ENCODE results near the gene SERPINH1.

Gene SERPINH1

DNA sequence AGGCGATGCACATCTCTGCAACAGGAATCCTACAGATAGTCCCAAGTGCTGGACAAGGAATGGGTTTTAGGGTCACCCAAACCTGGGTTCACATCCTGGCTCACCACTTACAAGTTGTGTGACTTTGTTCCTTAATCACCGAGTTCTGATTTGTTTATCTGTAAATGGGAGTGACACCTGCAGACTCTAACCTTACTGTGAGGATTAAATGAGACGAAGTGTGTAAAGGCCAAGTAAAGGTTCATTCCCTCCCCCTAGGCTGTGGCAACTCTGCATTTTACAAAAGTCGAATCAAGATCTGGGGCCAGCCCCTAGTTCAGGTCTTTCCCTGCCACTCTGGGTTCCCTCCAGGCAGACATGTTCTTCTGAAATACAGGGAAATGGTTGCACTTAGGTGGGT, 34.9 kb downstream of the SERPINH1 start:
- no peak for DNase-seq (ENCODE audit: low read depth)

GRCh38 chr11:75597636-75598035, 35.6 kb downstream of the SERPINH1 start:
- no peak for DNase-seq (ENCODE audit: low read depth)

GRCh38 chr11:75598264-75598663, 36.2 kb downstream of the SERPINH1 start:
- no peak for DNase-seq (ENCODE audit: low read depth)

DNA sequence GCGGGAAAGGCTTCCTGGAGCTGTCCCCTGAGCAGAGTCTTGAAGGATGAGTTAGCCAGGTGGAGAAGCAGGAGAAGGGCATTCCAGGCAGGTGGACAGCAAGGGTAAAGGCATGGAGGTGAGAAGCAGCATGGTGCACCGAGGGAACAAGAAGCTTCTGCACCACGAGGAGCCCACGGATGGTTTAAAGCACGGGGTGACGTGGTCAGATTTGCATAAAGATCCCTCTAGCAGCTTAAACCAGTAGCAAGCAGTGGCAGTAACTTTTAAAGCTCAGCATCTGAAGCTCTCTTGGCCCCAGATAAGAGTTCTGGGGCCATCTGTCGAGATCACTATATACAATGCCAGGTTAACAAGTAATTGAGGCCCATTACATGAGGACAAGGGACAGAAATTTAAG, 36.8 kb downstream of the SERPINH1 start:
- no peak for DNase-seq (ENCODE audit: low read depth)

GRCh38 chr11:75600356-75600755, 38.3 kb downstream of the SERPINH1 start:
- no peak for DNase-seq (ENCODE audit: low read depth)

- no peak for DNase-seq (ENCODE audit: low read depth)
These were observed 39.4 kb downstream of the SERPINH1 start for GRCh38 chr11:75601494-75601893.

GRCh38 chr11:75602951-75603350, 40.9 kb downstream of the SERPINH1 start:
- DNase-seq (ENCODE audit: low read depth): no peak

DNA sequence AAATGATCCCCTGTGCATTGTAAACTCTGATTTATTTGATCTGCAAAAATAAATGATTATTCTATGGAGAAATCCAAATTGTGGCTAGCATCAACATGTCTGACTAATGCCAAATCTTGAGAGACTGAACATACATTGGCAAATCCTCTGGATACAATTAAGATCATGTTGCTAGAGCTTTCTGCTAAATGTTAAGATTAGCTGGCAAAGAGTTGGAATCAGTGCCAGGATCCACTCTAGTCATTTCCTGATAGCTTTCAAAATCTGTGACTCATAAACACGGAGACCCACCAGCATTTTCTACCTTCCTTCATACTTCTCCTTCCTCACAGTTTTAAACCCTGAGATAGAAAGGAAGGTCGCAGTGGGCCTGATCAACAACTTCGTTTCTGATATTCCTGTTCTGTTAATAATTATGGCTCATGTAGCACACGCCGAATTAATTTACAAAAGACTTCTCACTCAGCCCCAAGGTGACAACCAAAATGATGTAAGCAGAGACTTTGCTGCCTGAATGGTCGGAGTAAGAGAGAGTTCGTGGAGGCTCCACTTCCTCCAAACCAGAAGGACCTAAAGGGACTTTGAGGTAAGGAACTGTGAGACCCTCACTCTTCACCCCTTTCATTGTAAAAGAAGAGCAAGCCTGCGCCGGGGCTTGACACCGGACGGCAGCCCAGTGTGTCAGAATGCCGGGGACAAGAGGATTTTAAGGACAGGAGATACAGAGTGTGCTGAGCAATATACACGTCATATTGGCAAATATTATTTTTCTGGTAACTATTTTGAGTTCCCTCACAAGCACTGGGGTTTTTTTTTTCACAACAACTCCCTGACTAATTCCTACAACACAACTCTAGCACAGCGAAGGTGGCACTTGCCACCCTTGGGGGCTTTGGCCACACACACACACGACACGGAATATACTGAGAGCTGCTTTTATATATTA, 42.0 kb downstream of the SERPINH1 start:
- DNase-seq (ENCODE audit: low read depth): no peak

DNA sequence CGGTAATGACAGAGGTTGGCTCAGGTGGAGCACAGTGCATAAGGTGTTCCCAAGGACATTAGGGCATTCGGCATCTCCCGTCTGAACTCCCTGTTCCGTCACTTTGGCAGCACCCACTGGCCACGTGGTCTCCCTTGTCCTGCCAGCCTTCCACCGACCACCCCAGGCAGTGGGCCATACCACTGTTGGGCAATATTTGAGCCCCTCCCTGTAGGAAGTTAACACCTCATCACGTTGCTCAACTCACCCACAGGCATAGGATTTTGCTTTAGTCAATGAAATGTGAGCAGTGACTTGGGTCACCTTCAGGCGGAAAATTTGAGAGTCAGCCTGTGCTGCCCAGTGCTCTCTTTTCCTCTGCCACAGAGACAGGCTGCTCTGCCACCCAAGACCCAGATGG, 44.0 kb downstream of the SERPINH1 start:
- no peak for DNase-seq (ENCODE audit: low read depth)

GRCh38 chr11:75611823-75612222, 49.8 kb downstream of the SERPINH1 start:
- DNase-seq (ENCODE audit: low read depth): no peak

DNA sequence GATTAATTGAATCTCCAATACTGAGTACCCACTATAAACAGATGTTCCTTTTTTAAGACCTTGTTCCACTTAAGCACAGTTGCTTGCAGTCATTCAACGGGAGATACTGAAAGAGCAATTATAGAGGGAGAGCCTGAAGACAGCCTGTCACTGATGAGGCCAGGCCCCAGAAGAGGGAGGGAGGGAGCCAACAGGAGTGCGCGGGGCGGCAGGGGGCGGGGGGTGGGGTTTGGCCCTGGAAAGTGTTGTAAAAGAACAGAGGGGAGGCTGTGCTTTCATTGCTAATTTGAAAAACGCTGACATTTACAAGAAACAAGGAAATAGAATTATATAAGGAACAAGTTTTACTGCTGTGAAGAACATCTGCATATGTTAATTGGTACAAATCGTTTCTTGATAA, 53.7 kb downstream of the SERPINH1 start:
- DNase-seq (ENCODE audit: low read depth): no peak

- DNase-seq (ENCODE audit: low read depth): no peak
These were observed 54.2 kb downstream of the SERPINH1 start for GRCh38 chr11:75616281-75616680.

All from CMK (cell line).